Right hindlimb (tissue), 1 donor: Measurements from ENCODE around the gene MUS81.

Source experiments
- DNase-seq: peaks from one replicate; pipeline ENCODE4 v3.0.0-alpha.2; 2018

Gene MUS81

DNA sequence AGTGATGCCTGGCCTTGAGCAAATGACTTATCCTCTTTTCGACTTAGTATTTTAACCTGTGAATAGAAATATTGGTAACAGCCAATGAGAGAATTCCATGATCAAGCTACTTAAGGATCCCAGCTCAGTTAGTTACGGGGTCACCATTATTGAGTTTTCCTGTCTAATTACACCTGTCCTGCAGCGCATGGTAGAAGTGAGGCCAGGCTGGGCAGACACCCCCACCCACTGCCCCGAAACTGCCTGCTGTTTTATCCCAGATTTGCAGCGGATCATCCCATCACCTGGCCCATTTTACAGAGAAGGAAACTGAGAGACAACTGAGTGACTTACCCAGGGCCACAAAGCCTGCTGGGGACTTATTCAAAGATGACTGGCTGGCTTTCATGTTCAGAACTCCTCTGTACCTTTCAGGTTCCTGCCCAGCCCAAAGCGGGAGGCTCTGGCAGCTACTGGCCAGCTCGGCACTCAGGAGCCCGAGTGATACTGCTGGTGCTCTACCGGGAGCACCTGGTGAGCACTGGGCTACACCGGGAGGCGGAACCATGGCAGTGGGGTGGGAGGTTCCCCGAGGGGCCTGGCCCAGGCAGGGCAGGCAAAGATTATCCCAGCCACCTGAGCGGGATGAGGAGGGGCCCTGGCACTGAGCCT lies 1.4 kb downstream of the MUS81 start:
- no peak for DNase-seq

DNA sequence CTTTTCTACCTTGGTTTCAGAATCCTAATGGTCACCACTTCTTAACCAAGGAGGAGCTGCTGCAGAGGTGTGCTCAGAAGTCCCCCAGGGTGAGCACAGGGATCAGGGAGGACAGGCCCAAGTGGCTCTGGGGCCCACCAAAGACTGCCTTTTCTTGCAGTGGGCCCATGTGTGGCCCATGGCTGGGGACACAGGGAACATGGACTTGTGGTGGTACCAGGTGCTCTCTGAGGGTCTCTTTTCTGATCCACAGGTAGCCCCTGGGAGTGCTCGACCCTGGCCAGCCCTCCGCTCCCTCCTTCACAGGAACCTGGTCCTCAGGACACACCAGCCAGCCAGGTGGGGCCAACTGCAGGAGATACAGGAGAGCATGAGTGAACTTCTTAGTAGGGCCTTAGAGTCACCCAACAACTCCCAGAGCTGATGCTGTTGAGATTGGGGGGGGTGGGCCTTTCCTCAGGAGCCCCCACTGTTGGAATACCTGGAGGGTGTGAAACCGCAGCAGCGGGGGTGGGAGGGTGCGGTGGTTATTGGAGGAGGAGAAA lies 2.0 kb downstream of the MUS81 start:
- peak; percentile 24 for DNase-seq

DNA sequence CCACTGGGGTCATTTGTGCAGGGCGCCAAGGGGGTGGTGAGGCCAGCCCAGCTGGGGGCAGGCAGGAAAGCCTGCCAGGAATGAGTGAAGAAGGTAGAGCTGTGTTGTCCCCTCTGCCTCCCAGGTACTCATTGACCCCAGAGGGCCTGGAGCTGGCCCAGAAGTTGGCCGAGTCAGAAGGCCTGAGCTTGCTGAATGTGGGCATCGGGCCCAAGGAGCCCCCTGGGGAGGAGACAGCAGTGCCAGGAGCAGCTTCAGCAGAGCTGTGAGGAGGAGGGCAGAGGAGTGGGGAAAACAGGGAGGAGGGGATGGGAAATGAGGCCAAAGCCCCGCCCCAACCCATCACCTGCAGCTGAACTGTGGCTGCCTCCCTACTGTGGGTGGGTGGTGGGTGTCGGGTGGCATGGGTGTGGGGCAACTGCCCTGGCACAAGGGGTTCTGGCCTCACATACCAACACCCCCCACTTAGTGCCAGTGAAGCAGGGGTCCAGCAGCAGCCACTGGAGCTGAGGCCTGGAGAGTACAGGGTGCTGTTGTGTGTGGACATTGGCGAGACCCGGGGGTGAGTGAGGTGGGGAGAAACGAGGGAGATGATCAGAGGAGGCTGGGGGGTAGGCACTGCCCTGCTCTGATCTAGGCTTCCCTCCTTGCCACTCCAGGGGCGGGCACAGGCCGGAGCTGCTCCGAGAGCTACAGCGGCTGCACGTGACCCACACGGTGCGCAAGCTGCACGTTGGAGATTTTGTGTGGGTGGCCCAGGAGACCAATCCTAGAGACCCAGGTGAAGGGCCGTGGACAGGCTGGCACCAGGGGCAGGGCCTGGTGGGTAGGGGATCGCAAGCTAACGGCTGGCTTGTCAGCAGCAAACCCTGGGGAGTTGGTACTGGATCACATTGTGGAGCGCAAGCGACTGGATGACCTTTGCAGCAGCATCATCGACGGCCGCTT lies 3.0 kb downstream of the MUS81 start:
- DNase-seq = peak; percentile 42

DNA sequence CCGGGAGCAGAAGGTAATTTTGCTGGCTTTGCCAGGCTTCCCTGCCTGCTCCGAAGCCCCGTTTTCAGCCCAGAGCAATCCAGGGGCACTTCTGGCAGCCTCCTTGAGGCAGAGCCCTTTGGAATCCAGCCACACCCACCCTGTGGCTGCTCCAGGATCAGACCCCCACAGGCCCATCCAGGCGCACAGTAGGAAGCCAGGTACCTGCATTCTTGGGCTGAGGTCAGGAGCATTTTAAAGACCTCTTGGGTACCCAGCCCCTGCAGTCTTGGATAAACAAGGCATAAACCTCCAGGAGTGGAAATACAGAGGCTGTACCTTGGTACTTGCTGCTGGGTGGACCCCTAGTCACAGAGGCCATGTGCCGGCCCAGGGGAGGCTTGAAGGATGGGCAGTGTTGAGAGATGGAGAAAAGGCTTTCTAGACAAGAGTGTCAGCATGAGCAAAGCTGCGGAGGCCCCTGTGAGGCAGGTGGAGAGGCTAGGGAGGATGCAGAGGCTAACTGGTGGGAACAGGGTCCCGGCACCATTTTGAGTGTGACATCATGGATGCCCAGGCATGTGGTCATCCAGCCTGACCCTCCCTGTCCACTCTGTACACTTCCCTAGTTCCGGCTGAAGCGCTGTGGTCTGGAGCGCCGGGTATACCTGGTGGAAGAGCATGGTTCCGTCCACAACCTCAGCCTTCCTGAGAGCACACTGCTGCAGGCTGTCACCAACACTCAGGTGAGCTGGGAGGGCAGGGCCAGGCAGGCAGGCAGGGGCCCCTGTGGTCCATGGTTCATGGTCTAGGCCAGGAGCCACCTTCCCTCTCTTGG lies 3.9 kb downstream of the MUS81 start:
- peak; percentile 21 for DNase-seq

DNA sequence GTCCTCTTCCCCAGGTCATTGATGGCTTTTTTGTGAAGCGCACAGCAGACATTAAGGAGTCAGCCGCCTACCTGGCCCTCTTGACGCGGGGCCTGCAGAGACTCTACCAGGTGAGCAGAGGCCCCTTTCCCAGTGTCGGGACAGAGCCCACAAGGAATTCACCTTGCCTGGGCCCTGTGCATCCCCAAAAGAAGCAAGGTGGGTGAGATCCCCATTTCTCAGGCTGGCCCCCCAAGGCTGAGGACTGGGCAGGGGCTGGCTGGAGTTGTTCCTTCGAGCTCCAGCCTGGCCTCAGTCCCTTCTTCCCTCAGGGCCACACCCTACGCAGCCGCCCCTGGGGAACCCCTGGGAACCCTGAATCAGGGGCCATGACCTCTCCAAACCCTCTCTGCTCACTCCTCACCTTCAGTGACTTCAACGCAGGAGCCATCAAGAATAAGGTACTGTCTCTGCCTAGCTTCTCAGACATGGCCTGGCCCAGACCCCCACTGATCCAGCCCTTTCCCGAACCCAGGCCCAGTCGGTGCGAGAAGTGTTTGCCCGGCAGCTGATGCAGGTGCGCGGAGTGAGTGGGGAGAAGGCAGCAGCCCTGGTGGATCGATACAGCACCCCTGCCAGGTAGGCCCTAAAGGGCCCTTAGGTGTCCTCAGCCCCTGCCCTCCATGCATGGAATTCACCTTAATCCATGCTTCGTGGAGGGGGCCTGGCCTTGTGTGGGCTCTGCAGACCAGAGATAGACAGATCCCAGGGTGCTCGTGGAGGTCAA lies 4.7 kb downstream of the MUS81 start:
- DNase-seq = peak; percentile 20

DNA sequence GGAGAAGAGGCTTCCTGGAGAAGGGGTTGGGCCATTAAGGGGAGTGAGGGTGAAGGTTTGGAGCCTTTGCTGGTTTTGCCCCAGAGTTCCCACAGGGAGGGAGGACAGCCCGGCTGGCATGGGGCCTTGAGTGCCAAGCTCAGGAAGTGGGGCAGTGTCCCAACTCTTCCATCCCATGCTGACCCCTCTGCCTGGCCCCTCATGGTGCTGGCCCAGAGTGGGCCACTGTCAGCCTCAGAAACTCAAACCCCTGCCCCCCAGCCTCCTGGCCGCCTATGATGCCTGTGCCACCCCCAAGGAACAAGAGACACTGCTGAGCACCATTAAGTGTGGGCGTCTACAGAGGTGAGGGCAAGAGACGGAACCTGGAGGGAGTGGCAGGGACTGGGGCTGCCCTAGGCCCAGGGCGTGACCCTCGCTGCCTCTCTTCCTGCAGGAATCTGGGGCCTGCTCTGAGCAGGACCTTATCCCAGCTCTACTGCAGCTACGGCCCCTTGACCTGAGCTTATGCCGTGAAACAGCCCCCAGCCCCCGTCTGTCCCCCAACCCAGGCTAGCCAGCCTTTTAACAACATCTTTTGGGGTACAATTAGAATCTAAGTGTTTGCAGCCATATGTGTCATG lies 5.4 kb downstream of the MUS81 start:
- DNase-seq = peak; percentile 23

DNA sequence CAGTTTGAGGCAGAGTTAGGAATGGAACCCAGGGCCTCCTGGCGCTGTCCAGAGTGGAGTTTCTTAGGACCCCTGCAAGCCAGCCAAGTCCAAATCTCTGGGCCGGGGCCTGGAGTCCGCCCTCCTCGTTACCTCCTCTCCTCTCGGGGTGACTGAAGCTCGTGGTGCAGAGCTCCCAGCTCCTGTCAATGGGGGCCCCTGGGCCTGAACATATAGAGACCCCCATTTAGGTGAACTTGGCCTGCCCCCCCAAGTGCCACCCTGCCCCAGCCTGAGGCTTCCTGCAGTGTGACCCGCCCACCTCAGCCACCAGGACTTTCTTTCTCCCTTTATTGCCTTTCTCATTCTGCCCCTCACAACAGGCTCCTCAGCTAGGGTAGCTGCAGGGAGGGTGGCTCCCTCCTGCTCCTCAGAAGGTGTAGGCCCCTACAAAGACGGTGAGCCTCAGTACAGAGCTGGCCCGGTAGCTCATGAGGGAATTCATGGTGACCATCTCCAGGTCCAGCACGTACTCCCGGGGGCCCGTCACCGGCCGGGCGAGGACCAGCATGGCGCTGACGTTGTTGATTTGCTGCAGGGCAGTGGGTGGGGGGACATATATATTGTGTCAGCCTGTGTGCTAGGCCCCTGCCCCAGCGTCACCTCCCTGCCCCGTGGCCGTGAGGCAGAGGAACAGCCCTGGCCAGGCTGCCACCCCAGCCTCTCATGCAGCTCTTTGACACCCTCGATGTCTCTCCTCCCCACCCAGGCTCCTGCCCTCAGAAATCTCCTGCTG lies 6.5 kb downstream of the MUS81 start:
- peak; percentile 17 for DNase-seq

DNA sequence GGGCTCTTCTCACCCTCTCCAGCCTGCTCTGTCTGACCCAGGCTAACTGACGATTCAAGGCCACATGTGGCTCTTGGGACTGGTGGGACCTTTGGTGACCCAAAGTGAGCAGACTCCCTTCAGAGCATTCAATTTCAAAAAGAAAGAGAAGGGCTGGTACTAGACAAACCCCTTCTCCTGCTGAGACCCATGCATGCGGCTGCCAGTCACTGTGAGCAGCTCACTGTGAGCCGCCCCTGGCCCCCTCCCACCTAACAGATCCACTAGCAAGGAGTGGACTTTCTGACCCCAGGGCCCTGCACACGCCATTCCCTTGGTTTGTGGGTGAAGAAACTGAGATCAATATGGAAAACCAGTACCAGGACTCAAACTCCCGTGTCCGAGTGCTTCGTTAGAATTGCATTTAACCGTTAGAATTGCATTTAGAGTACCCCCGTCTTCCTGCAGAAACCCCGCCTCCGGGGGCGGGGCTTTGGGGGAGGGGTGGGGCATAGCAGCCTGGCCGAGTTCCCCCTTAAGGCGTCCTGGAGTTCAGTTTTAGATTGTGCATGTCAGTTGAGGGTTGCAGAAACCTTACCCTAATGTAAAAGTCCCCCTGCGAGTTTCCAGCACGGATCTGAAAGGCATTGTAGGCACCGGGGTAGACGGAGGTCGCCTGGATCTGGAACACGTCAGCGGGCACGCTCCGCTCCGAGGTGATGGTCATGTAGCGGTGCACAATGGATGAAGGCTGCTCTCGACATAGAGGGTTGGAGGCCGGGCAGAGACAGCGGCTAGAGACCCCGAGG lies 7.2 kb downstream of the MUS81 start:
- DNase-seq = no peak

DNA sequence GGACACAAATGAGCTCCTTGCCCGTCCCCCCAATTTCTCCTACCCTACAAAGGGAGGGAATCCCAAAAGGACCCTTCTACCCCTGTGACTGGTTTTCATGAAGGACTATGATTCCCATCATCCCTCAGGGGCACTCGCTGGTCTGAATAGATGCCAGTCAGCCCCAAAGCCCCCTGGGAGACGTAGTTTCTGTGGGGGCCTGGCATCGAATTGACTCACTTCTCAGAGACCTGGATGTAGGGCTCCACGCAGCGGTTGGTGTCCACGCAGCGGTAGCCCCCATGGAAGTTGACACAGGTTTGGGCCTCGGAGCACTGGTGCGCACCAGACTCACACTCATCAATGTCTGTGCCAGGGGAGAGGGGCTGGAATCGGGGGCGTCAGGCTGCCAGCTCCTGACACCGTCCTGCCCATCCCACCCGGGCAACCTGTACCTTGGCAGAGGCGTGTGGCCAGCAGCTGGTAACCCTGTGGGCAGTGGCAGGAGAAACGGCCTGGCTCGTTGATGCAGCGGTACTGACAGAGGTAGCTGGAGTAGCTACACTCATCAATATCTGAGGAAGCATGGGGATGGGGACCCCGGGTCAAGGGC lies 7.9 kb downstream of the MUS81 start:
- DNase-seq = no peak

DNA sequence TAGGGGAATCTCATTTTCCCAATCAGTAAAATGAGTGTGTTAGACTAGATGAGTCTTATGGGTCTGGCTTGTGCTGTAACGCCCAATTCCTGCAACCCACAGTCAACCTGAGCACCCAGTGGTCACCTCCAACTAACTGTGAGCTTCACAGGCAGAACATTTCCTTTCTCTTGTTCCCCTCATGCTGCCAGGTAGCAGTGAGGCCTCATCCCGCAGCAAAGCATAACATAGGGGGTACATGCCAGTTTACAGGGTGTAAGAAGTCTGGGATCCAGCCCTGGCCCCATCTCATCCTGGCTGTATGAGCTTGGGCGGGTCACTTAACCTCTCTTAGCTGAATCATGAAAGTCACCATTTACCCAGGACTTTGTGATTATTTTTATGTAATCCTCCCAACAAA lies 8.7 kb downstream of the MUS81 start:
- DNase-seq = no peak

DNA sequence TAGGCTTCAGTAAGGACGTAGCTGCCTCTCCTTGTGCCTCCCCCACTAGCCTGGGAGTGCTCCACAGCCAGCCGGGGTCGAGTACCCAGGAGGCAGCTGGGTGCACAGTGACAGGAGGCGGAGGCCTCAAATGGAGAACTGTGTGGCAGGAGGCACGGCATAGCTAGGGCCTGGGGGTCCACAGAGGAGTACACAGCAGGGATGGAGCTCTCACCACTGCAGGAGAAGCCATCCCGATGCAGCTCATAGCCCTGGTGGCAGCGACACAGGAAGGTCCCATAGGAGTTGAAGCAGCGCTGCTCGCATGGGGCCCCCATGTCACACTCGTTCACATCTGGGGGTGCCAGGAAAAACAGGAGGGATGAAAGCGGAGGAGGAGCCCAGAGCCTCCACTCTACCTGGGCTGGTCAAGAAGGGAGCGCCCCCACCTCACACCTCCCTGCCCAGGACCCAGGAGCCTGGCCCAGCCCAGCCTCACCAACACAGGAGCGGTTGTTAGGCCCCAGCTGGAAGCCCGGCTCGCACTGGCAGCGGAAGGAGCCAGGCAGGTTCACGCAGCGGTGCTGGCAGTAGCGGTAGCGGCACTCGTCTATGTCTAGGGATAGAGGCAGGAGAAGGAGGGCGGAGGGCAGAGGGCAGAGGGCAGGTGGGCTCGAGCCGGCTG lies 9.5 kb downstream of the MUS81 start:
- DNase-seq = no peak

DNA sequence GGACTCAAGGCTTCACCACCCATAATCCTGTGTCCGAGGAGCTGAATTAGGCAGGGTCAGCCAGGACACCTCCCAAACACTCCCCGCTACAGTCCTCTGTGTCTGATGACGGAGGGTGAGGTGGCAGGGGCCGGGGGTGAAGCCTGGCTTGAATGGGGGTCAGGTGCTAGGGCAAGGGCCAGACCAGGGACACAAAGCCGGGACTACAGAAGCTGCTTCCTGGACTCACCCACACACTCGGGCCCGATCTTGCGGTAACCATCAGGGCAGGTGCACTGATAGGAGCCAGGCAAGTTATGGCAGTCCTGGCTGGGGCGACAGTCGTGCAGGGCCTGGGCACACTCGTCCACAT lies 10.1 kb downstream of the MUS81 start:
- DNase-seq = no peak

DNA sequence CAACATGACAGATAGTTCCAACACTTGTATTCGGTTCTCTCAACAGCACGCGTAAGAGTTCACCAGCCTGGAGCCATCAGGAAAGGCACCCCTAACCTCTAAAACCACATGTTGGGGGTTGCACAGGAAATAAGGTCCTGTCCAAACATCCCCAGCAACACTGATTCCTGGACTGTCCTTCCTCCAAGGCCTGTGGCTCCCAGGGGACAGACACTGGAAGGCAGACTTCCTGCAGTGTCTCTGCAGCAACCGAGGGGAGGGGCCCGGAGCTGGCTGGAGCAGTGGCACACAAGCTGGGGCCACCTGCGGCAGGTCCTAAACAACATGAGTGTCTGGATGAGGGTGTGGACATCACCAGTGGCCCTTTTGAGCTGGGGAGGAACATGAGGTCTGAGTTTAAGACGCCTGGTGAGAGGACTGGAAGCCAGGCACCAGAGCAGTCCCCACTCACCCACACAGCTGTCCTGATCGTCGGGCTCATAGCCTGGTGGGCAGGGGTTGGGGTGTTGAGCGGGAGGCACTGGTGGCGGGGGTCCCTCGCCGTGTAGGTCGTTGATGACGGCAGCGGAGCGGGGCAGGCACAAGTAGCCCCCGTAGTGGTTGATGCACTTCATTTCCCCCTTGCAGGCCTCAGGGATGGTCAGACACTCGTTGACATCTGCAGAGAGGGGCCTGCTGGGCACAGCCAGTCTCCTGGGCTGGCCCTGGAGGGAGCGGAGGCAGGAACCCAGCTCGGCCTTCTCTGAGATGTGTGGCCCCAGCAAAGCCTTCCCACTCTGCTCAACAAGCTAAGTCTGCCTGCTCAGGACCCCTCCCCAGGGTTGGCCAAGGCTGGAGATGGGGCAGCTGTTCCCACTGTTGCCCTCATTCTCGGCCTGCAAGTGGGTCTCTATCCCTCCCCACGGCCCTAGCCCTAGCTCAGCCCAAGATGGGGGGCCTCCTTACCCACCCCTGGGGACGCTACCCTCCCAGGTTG lies 10.8 kb downstream of the MUS81 start:
- DNase-seq = peak; percentile 17

DNA sequence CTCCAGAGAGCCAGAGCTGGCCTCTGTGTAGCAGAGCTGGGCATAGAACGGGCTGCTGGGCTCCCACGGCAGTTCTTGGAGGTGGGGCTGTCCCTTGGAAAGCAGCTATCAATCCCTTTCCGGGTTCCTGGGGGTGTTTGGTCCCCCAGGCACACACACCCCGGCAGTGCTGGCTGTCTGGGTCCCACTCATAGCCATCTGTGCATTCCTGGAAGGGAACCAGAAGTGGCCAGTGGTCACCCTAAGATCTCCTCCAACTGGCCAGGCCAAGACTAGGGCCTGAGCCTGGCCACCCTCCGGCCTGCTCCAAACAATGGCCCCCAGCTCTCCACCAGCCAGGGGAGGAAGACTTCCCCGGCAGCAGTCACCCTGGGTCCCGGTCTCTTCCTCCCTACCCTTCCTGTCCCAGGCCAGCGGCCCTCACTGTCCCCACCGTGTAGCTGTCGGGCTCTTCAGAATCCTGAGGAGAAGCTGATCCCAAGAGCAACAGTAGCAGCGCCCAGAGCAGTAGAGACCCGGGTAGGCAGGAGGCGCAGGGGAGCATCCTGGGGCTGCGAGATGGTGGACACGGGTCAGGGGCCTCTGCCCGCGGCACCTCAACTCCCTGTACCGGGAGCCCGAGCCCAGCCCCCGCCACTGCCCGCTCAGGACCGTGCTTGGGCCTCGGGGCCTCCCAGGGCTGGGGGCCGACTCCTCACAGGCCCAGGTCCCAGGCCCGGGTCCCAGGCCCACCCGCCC lies 11.7 kb downstream of the MUS81 start:
- DNase-seq = peak; percentile 52

DNA sequence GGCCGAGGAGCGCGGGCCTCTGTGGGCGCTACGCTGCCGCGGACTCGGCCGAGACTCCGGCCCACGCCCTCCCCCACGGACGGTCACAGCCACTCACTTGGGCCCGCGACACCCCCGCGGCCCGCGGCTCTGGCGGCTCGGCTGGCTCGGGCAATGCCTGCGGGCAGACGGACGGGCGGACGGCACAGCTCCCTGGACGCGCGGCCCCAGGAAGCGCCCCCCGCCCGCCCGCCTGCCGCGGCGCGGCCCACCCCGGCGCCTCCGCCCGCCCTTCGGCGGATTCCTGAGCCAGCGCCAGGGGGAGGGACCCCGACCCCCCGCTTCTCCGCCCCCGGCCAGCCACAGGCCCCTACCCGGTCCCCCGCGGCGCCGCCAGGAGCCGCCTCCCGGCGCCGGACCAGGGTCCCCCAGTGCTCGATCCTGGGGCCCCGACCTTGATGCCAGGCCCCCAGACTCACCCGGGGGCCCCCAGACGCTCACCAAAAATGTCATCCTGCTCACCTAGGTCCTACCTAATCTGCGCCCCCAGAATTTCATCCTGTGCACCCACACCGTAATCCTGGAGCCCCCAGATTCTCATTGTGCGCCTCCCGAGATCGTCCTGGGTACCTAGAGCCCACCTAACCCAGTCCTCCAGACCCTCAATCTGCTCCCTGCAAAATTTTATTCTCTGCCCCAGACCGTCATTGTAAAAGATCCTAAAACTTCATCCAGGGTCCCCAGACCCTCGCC lies 12.5 kb downstream of the MUS81 start, which contains the start of gene EFEMP2:
Gene EFEMP2 (minus strand): TSS at position 215 of the 732 bp plus-strand sequence. CDS start 446 bp downstream, outside the sequence.
- peak; percentile 88 for DNase-seq
